ENCODE data around the gene BUD31. TPM values are rescaled to one million over a fixed set of nuclear protein-coding genes. Genes with fewer than 3 reads are reported as not detected.
A peak's percentile ranks its signal among the peaks of the same experiment; 100 is the strongest.

Gene BUD31
- total and polyA plus RNA-seq, 10 of the 15 experiments (the other 5 are each of a cell fraction or from before 2014, with no cell fraction given) = 74.2 to 317 (median 130) TPM

DNA sequence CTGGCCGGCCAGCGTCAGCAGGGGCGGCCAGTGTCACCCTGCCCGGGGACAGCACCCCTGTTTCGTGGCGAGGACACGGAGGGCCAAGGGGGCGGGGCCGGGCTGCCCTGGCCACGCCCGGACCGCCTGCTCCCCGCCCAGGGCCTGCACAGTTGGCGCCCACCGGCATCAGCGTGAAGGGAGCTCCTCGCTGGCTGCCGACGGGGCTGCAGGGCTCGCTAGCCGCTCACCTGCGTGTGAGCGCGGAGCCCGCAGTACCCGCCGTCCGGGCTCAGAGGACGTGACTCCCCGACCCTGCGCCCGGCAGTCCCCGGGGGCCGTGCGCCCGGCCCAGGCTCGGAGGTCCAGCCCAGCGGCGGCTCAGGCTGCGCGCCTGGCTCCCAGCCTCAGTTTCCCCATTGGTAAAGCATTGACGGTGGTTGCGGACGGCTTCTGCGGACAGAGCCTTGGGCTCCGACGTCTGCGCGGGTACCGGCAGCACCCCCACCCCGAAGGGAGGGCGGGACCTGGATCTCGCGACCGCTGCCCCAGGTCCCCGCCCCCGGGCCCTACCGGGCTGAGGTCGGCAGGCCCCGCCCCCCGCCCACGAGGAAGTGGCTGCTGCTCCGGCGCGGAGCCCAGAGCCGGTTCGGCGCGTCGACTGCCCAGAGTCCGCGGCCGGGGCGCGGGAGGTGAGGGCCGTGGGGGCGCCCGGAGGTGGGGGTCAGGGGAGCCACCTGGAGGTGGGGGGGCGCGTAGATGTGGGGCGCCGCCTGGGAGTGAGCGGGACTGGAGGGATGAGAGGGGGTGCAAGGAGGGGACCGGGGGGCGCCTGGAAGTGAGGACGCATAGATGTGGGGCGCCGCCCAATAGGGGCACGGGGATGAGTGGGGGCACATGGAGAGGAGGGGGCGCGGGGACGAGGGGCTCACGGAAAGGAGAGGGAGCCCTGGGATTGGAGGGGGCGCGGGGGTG is 34.4 kb upstream of the BUD31 start, which contains the start of gene ARPC1B (continued):
- TF ChIP-seq, protein P1, sequence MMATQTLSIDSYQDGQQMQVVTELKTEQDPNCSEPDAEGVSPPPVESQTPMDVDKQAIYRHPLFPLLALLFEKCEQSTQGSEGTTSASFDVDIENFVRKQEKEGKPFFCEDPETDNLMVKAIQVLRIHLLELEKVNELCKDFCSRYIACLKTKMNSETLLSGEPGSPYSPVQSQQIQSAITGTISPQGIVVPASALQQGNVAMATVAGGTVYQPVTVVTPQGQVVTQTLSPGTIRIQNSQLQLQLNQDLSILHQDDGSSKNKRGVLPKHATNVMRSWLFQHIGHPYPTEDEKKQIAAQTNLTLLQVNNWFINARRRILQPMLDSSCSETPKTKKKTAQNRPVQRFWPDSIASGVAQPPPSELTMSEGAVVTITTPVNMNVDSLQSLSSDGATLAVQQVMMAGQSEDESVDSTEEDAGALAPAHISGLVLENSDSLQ (IDR thresholded peaks at IDR 0.05) = no peak
- TF ChIP-seq CREB1 (IDR thresholded peaks at IDR 0.05; ENCODE audit: low read depth) (no peak), RBBP5 (conservative IDR thresholded peaks at IDR 0.05) (no peak), DPF2 (IDR thresholded peaks at IDR 0.05) (peak; percentile 78), SMC3 (IDR thresholded peaks at IDR 0.05; ENCODE audit: borderline replicate concordance, low read length) (no peak), GABPA (IDR thresholded peaks at IDR 0.05; ENCODE audit: low read depth) (no peak), RAD51 (IDR thresholded peaks at IDR 0.05) (no peak), GATAD2B (conservative IDR thresholded peaks at IDR 0.05; ENCODE audit: low read depth) (peak; percentile 82), TCF7 (IDR thresholded peaks at IDR 0.05; ENCODE audit: borderline replicate concordance) (no peak)
- TF ChIP-seq, protein P2, sequence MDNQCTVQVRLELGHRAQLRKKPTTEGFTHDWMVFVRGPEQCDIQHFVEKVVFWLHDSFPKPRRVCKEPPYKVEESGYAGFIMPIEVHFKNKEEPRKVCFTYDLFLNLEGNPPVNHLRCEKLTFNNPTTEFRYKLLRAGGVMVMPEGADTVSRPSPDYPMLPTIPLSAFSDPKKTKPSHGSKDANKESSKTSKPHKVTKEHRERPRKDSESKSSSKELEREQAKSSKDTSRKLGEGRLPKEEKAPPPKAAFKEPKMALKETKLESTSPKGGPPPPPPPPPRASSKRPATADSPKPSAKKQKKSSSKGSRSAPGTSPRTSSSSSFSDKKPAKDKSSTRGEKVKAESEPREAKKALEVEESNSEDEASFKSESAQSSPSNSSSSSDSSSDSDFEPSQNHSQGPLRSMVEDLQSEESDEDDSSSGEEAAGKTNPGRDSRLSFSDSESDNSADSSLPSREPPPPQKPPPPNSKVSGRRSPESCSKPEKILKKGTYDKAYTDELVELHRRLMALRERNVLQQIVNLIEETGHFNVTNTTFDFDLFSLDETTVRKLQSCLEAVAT (IDR thresholded peaks at IDR 0.05) = no peak
- TF ChIP-seq, protein P3, sequence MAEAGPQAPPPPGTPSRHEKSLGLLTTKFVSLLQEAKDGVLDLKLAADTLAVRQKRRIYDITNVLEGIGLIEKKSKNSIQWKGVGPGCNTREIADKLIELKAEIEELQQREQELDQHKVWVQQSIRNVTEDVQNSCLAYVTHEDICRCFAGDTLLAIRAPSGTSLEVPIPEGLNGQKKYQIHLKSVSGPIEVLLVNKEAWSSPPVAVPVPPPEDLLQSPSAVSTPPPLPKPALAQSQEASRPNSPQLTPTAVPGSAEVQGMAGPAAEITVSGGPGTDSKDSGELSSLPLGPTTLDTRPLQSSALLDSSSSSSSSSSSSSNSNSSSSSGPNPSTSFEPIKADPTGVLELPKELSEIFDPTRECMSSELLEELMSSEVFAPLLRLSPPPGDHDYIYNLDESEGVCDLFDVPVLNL (IDR thresholded peaks at IDR 0.05; ENCODE audit: low read depth, low read length) = no peak
- TF ChIP-seq, protein P4, sequence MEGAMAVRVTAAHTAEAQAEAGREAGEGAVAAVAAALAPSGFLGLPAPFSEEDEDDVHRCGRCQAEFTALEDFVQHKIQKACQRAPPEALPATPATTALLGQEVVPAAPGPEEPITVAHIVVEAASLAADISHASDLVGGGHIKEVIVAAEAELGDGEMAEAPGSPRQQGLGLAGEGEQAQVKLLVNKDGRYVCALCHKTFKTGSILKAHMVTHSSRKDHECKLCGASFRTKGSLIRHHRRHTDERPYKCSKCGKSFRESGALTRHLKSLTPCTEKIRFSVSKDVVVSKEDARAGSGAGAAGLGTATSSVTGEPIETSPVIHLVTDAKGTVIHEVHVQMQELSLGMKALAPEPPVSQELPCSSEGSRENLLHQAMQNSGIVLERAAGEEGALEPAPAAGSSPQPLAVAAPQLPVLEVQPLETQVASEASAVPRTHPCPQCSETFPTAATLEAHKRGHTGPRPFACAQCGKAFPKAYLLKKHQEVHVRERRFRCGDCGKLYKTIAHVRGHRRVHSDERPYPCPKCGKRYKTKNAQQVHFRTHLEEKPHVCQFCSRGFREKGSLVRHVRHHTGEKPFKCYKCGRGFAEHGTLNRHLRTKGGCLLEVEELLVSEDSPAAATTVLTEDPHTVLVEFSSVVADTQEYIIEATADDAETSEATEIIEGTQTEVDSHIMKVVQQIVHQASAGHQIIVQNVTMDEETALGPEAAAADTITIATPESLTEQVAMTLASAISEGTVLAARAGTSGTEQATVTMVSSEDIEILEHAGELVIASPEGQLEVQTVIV (IDR thresholded peaks at IDR 0.05; ENCODE audit: borderline replicate concordance, partially characterized antibody) = no peak
- TF ChIP-seq, protein P5, sequence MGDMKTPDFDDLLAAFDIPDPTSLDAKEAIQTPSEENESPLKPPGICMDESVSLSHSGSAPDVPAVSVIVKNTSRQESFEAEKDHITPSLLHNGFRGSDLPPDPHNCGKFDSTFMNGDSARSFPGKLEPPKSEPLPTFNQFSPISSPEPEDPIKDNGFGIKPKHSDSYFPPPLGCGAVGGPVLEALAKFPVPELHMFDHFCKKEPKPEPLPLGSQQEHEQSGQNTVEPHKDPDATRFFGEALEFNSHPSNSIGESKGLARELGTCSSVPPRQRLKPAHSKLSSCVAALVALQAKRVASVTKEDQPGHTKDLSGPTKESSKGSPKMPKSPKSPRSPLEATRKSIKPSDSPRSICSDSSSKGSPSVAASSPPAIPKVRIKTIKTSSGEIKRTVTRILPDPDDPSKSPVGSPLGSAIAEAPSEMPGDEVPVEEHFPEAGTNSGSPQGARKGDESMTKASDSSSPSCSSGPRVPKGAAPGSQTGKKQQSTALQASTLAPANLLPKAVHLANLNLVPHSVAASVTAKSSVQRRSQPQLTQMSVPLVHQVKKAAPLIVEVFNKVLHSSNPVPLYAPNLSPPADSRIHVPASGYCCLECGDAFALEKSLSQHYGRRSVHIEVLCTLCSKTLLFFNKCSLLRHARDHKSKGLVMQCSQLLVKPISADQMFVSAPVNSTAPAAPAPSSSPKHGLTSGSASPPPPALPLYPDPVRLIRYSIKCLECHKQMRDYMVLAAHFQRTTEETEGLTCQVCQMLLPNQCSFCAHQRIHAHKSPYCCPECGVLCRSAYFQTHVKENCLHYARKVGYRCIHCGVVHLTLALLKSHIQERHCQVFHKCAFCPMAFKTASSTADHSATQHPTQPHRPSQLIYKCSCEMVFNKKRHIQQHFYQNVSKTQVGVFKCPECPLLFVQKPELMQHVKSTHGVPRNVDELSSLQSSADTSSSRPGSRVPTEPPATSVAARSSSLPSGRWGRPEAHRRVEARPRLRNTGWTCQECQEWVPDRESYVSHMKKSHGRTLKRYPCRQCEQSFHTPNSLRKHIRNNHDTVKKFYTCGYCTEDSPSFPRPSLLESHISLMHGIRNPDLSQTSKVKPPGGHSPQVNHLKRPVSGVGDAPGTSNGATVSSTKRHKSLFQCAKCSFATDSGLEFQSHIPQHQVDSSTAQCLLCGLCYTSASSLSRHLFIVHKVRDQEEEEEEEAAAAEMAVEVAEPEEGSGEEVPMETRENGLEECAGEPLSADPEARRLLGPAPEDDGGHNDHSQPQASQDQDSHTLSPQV (IDR thresholded peaks at IDR 0.05) = no peak
- TF ChIP-seq, protein P6, sequence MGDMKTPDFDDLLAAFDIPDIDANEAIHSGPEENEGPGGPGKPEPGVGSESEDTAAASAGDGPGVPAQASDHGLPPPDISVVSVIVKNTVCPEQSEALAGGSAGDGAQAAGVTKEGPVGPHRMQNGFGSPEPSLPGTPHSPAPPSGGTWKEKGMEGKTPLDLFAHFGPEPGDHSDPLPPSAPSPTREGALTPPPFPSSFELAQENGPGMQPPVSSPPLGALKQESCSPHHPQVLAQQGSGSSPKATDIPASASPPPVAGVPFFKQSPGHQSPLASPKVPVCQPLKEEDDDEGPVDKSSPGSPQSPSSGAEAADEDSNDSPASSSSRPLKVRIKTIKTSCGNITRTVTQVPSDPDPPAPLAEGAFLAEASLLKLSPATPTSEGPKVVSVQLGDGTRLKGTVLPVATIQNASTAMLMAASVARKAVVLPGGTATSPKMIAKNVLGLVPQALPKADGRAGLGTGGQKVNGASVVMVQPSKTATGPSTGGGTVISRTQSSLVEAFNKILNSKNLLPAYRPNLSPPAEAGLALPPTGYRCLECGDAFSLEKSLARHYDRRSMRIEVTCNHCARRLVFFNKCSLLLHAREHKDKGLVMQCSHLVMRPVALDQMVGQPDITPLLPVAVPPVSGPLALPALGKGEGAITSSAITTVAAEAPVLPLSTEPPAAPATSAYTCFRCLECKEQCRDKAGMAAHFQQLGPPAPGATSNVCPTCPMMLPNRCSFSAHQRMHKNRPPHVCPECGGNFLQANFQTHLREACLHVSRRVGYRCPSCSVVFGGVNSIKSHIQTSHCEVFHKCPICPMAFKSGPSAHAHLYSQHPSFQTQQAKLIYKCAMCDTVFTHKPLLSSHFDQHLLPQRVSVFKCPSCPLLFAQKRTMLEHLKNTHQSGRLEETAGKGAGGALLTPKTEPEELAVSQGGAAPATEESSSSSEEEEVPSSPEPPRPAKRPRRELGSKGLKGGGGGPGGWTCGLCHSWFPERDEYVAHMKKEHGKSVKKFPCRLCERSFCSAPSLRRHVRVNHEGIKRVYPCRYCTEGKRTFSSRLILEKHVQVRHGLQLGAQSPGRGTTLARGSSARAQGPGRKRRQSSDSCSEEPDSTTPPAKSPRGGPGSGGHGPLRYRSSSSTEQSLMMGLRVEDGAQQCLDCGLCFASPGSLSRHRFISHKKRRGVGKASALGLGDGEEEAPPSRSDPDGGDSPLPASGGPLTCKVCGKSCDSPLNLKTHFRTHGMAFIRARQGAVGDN (IDR thresholded peaks at IDR 0.05) = no peak; the same call in 1 of the 2 replicates
